Neural crest cell (in vitro differentiated cells): ENCODE results near the gene TBCE. TPM values are rescaled to one million over a fixed set of nuclear protein-coding genes. Genes with fewer than 3 reads are reported as not detected.
A peak's percentile ranks its signal among the peaks of the same experiment; 100 is the strongest.

Experiments
- DNase-seq: peaks from one replicate; pipeline ENCODE4 v3.0.0; 2021; ENCODE audit warnings: low read depth, mixed read lengths, low spot score
- H3K27ac Mint-ChIP-seq: one replicate; pipeline ENCODE4 v1.8.0; 2021; ENCODE audit warnings: mild to moderate bottlenecking, mixed read lengths; ENCODE audit not compliant: unreplicated experiment
- H3K27me3 Mint-ChIP-seq: 2 replicates; pipeline ENCODE4 v1.8.0; 2021; ENCODE audit warnings: low read depth, mild to moderate bottlenecking, mixed read lengths
- H3K36me3 Mint-ChIP-seq: 2 replicates; pipeline ENCODE4 v1.8.0; 2021; ENCODE audit warnings: low read depth, mild to moderate bottlenecking, mixed read lengths
- H3K4me1 Mint-ChIP-seq: 2 replicates; pipeline ENCODE4 v1.8.0; 2021; ENCODE audit warnings: mixed read lengths
- H3K4me3 Mint-ChIP-seq: one replicate; pipeline ENCODE4 v1.8.0; 2021; ENCODE audit warnings: mild to moderate bottlenecking, mixed read lengths
- H3K9me3 Mint-ChIP-seq: 2 replicates; pipeline ENCODE4 v1.8.0; 2021; ENCODE audit warnings: mixed read lengths
- total RNA-seq: library from RNA; stranded (reverse); gene quantifications from 2 replicates; pipeline ENCODE4 v1.2.1, GENCODE V29; 2021
- TF ChIP-seq, protein P1 (sequence below): fragments of 200-600 bp; sonication (generic); conservative IDR thresholded peaks from 2 replicates; pipeline ENCODE4 v1.5.0; 2021; ENCODE audit warnings: antibody characterized with exemption, mild to moderate bottlenecking

Gene TBCE
- total RNA-seq, 1 donor from 2014 or later = 28.2 TPM

DNA sequence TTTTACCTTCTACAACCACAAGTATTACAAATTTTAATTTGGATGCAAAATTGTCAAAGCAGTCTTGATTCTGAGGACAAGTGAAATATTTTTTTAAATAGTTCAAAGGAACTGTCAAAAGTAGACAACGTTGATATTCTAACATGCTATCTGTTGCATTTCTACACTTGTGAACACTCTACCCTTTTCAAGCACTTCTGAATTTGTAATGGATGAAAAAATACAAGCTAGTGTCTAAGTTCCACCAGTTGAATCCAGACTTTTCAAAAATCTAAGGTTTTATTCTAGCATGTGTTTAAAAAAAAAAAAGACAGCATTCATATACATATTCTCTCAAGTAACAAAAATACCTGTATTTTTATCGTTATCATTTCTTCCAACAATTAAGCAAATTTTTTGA is 41.4 kb upstream of the TBCE start:
- DNase-seq = no peak
- Mint-ChIP-seq H3K36me3 (peaks cover 7% of the 10 kb centered on the region), H3K4me1 (peaks cover 29% of the 10 kb centered on the region), H3K27me3 (no peaks in the 10 kb centered on the region), H3K4me3 (peak overlapping the region; percentile 97), H3K9me3 (no peaks in the 10 kb centered on the region), H3K27ac (peak overlapping the region; percentile 72)
- TF ChIP-seq, protein P1, sequence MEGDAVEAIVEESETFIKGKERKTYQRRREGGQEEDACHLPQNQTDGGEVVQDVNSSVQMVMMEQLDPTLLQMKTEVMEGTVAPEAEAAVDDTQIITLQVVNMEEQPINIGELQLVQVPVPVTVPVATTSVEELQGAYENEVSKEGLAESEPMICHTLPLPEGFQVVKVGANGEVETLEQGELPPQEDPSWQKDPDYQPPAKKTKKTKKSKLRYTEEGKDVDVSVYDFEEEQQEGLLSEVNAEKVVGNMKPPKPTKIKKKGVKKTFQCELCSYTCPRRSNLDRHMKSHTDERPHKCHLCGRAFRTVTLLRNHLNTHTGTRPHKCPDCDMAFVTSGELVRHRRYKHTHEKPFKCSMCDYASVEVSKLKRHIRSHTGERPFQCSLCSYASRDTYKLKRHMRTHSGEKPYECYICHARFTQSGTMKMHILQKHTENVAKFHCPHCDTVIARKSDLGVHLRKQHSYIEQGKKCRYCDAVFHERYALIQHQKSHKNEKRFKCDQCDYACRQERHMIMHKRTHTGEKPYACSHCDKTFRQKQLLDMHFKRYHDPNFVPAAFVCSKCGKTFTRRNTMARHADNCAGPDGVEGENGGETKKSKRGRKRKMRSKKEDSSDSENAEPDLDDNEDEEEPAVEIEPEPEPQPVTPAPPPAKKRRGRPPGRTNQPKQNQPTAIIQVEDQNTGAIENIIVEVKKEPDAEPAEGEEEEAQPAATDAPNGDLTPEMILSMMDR = no peak

DNA sequence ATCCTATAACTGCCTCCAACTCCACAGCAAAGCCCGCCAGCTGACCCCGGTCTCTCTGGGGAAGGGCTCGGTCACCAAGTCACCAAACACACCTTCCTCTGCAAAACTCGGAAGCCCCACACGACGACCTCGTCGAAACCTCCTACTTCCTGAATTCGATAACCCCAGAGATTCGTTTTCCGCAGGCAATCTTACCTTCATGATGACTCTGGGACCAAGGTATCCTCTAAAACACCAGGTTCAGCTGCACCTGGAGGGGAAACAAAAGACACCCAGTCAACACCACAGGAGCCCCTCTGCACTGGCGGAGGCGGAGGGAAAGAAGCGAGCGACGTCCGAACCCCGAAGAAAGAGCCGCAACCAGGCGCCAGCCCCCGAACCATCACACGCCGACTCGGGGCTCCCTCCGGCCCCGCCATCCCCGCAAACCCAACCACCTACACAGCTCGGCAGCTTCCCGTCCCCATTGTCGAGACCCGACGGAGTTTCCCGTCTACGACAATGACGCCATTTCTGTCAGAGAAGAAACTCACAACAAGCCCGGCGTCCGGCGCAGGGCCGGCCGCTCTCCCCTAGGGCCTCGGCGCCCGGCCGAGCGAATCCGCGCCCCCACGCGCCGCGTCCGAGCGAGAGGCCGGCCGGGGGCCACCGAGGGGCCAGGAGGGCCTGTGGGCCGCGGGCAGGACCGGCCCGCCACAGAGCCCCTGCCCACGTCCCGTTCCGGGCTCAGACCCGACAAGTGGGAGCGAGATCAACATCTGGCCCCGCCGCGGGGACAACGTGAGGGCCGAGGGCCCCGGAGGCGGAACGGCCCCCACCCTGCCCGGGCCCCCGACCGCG is 40.3 kb upstream of the TBCE start:
- Mint-ChIP-seq H3K9me3 (no peaks in the 10 kb centered on the region), H3K4me3 (peak overlapping the region; percentile 97), H3K4me1 (peaks cover 21% of the 10 kb centered on the region), H3K36me3 (peaks cover 6% of the 10 kb centered on the region), H3K27me3 (no peaks in the 10 kb centered on the region), H3K27ac (peak overlapping the region; percentile 97)
- peak; percentile 20 for DNase-seq
- TF ChIP-seq, protein P1 = no peak

DNA sequence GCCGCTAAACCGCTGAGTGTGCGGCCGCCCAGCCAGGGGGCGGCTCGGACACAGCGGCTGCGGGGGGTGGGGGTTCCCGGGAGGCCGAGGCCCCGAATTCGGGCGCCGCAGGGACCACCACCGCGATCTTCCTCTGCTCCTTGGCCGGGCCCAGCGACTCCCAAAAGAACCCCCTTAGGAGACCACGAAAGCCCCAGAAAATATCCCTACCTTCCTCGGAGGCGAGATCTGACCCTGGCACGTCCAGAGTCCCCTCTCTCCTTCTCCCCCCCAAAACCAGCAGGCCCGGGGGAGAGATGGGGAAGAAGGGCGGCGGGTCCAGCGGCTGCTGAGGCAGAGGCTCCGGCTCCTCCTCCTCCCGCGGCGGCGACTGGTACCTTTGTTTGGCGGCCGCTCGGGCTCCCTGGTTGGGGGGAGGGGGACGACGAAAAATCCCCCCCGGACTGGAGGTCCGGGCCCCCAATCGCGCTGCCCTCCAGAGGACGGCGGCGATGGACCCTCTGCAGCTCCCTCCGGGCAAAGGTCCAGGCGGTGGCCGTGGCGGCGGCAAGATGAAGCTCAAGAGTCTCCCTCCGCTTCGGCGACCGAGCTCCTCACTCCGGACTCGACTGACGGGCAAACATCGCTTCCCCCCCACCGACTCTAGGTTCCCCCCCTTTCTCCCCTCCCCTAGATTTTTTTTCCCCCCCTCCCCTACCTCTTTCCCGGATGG is 39.5 kb upstream of the TBCE start, which contains the start of gene ARID4B:
Gene ARID4B (minus strand): TSS at position 621 of the 712 bp plus-strand sequence. CDS start 1,260 bp downstream, outside the sequence.
- Mint-ChIP-seq H3K27me3 (no peaks in the 10 kb centered on the region), H3K4me3 (peak within 1 kb of the TSS; percentile 97), H3K4me1 (peaks cover 15% of the 10 kb centered on the region), H3K36me3 (peaks cover 4% of the 10 kb centered on the region), H3K9me3 (no peaks in the 10 kb centered on the region), H3K27ac (peak within 1 kb of the TSS; percentile 97)
- peak; percentile 66 for DNase-seq
- TF ChIP-seq, protein P1 = no peak

- H3K4me3 Mint-ChIP-seq = no peak within 1 kb of the TSS
- no peaks in the 10 kb centered on the region for H3K27me3 Mint-ChIP-seq
- H3K36me3 Mint-ChIP-seq = peaks cover 4% of the 10 kb centered on the region
- peak; percentile 93 for DNase-seq
- peaks cover 17% of the 10 kb centered on the region for H3K4me1 Mint-ChIP-seq
- H3K9me3 Mint-ChIP-seq = no peaks in the 10 kb centered on the region
- TF ChIP-seq, protein P1 = peak; percentile 34
- H3K27ac Mint-ChIP-seq = peak within 1 kb of the TSS; percentile 86
Observed at GRCh38 chr1:235328271-235329138, 38.7 kb upstream of the TBCE start, which contains the start of gene GGPS1. GGPS1 (plus strand) TSS chr1:235328570; CDS start chr1:235335265, 6,695 bp downstream.
